Breast epithelium (tissue), 4 donors: ENCODE measurements around the gene SYT7. TPM values are rescaled to one million over a fixed set of nuclear protein-coding genes. Genes with fewer than 3 reads are reported as not detected.

ENCODE experiments used
- DNase-seq, 2 donors: peaks; one replicate each; pipeline ENCODE4 v3.0.0-alpha.2; 2019; ENCODE audit warnings: low spot score in 2 of 2
- H3K27ac ChIP-seq, 2 donors: fragments of 200-600 bp; sonication (generic) in 1 of 2; one replicate each; pipeline ENCODE4 v1.5.1; 2016 to 2019; ENCODE audit warnings: mild to moderate bottlenecking in 1 of 2
- H3K27me3 ChIP-seq, 2 donors: fragments of 200-600 bp; sonication (generic) in 1 of 2; one replicate each; pipeline versions ENCODE4 v1.5.1 to v1.6.0; 2017 to 2019; ENCODE audit warnings: control low read depth in 1 of 2, mild to moderate bottlenecking in 1 of 2
- H3K36me3 ChIP-seq: fragments of 200-600 bp; one replicate; pipeline ENCODE4 v1.5.1; 2019
- H3K4me1 ChIP-seq, 2 donors: fragments of 200-600 bp; sonication (generic); one replicate each; pipeline ENCODE4 v1.5.1; 2016 to 2019; ENCODE audit warnings: control low read depth in 1 of 2
- H3K4me3 ChIP-seq, 3 donors: fragments of 200-600 bp; sonication (generic); 1 replicate in 2 of 3; 2 replicates in 1 of 3; pipeline ENCODE4 v1.5.1; 2016 to 2019; ENCODE audit warnings: mild to moderate bottlenecking in 3 of 3, moderate library complexity in 2 of 3
- H3K9me3 ChIP-seq, 2 donors: fragments of 200-600 bp; sonication (generic) in 1 of 2; one replicate each; pipeline ENCODE4 v1.5.1; 2016 to 2019; ENCODE audit warnings: control low read depth in 1 of 2
- CTCF ChIP-seq, 3 donors: fragments of 450-650 bp; IDR thresholded peaks; one replicate each; pipeline ENCODE4 v1.5.1; 2016 to 2017; ENCODE audit warnings: antibody characterized with exemption in 3 of 3, mild to moderate bottlenecking in 3 of 3, moderate library complexity in 3 of 3
- POLR2A ChIP-seq: fragments of 450-650 bp; IDR thresholded peaks from one replicate; pipeline ENCODE4 v1.6.1; 2016; ENCODE audit warnings: antibody characterized with exemption, mild to moderate bottlenecking, moderate library complexity
- POLR2AphosphoS5 ChIP-seq, 3 donors: sonication (generic); formaldehyde crosslinking; IDR thresholded peaks; one replicate each; pipeline ENCODE4 v1.6.1; 2017; ENCODE audit warnings: antibody characterized with exemption in 3 of 3
- intact Hi-C: fragments of 100-400 bp; cut with DNase I; formaldehyde crosslinking; loops from one replicate; pipeline ENCODE4 v1.15.1; 2023; ENCODE audit warnings: low total_unique reads
- total RNA-seq, 3 donors: library from RNA; depleted of rRNA; stranded (reverse); fragments of >200 nt; gene quantifications; one replicate each; pipeline ENCODE4 v1.1.0, GENCODE V29; 2016

The SYT7 gene
- total RNA-seq, 3 donors from 2014 or later: 1.9 to 11.7 (median 10.8) TPM

GRCh38 chr11:61503135-61503770 is 77.6 kb downstream of the SYT7 start:
- TF ChIP-seq POLR2AphosphoS5 (IDR thresholded peaks at IDR 0.05) (no peak), CTCF (IDR thresholded peaks at IDR 0.05) (no peak), POLR2A (no peak)
- Histone ChIP-seq H3K4me1 (no peaks in the 10 kb centered on the region), H3K27ac (no peak overlapping the region), H3K36me3 (no peaks in the 10 kb centered on the region), H3K27me3 (no peaks in the 10 kb centered on the region), H3K9me3 (no peaks in the 10 kb centered on the region), H3K4me3 (no peak overlapping the region)
- no peak for DNase-seq
- intact Hi-C loops: no loop called here

- TF ChIP-seq CTCF (IDR thresholded peaks at IDR 0.05): no peak
- TF ChIP-seq POLR2AphosphoS5 (IDR thresholded peaks at IDR 0.05): no peak
- no peak for TF ChIP-seq POLR2A
- no peaks in the 10 kb centered on the region for H3K36me3 ChIP-seq
- H3K27me3 ChIP-seq: no peaks in the 10 kb centered on the region
- intact Hi-C loops: no loop called here
- no peak for DNase-seq
- no peaks in the 10 kb centered on the region for H3K4me1 ChIP-seq
- no peak overlapping the region for H3K4me3 ChIP-seq
- no peak overlapping the region for H3K27ac ChIP-seq
- no peaks in the 10 kb centered on the region for H3K9me3 ChIP-seq
Measured at GRCh38 chr11:61502522-61502921, 78.4 kb downstream of the SYT7 start.

GRCh38 chr11:61499816-61500491 is 80.9 kb downstream of the SYT7 start:
- Histone ChIP-seq H3K36me3 (no peaks in the 10 kb centered on the region), H3K4me1 (no peaks in the 10 kb centered on the region), H3K27me3 (no peaks in the 10 kb centered on the region), H3K4me3 (no peak overlapping the region), H3K9me3 (no peaks in the 10 kb centered on the region), H3K27ac (no peak overlapping the region)
- no peak for DNase-seq
- no peak for TF ChIP-seq POLR2A
- no peak for TF ChIP-seq CTCF (IDR thresholded peaks at IDR 0.05)
- TF ChIP-seq POLR2AphosphoS5 (IDR thresholded peaks at IDR 0.05): no peak
- intact Hi-C loops: no loop called here

- TF ChIP-seq CTCF (IDR thresholded peaks at IDR 0.05) (no peak), POLR2AphosphoS5 (IDR thresholded peaks at IDR 0.05) (no peak), POLR2A (no peak)
- H3K27me3 ChIP-seq: no peaks in the 10 kb centered on the region
- no peak overlapping the region for H3K4me3 ChIP-seq
- H3K27ac ChIP-seq: no peak overlapping the region
- no peaks in the 10 kb centered on the region for H3K9me3 ChIP-seq
- no peak for DNase-seq
- intact Hi-C loops: no loop called here
- no peaks in the 10 kb centered on the region for H3K4me1 ChIP-seq
- no peaks in the 10 kb centered on the region for H3K36me3 ChIP-seq
Measured at GRCh38 chr11:61498767-61499341, 82.0 kb downstream of the SYT7 start.

- H3K36me3 ChIP-seq: no peaks in the 10 kb centered on the region
- H3K27ac ChIP-seq: no peak overlapping the region
- DNase-seq: no peak
- TF ChIP-seq CTCF (IDR thresholded peaks at IDR 0.05) (no peak), POLR2A (no peak), POLR2AphosphoS5 (IDR thresholded peaks at IDR 0.05) (no peak)
- H3K9me3 ChIP-seq: no peaks in the 10 kb centered on the region
- H3K4me3 ChIP-seq: no peak overlapping the region
- no peaks in the 10 kb centered on the region for H3K4me1 ChIP-seq
- intact Hi-C loops: no loop called here
- H3K27me3 ChIP-seq: no peaks in the 10 kb centered on the region
Measured at GRCh38 chr11:61497876-61498275, 83.0 kb downstream of the SYT7 start.
